ENCODE results near the gene KLF15. TPM values are rescaled to one million over a fixed set of nuclear protein-coding genes. Genes with fewer than 3 reads are reported as not detected.

KLF15 gene
- total RNA-seq, 1 experiment from 2014 or later = 3.3 TPM

- ChIA-PET RAD21 (ENCODE audit: low non-redundant PET in 1 of 2, low total read pairs in 2 of 2, uncharacterized antibody in 2 of 2, unreplicated experiment in 2 of 2) (no interaction called here), CTCF (no interaction called here), POLR2A (no interaction called here)
- no TSS peak for BruUV-seq (replicated peaks)
- Histone ChIP-seq H3K9ac (ENCODE audit: low read length) (no peak overlapping the region), H3K79me2 (ENCODE audit: insufficient read depth, low read length) (no peaks in the 10 kb centered on the region), H2AFZ (ENCODE audit: low read depth, low read length, poor library complexity, severe bottlenecking) (no peak overlapping the region), H3K36me3 (ENCODE audit: control insufficient read depth in 1 of 2, insufficient read depth in 2 of 2, low read length in 2 of 2) (no peaks in the 10 kb centered on the region), H3K4me3 (replicated peaks in 1 of 2; ENCODE audit: low read depth in 1 of 2, low read length in 2 of 2) (no peak overlapping the region), H3K4me2 (ENCODE audit: low read length) (no peak overlapping the region), H3K27ac (ENCODE audit: low read depth, low read length) (no peak overlapping the region), H3K9me2 (ENCODE audit: insufficient read depth) (no peaks in the 10 kb centered on the region), H3K27me3 (ENCODE audit: insufficient read depth, low read length) (no peaks in the 10 kb centered on the region), H3K9me3 (ENCODE audit: control insufficient read depth in 1 of 2, insufficient read depth in 1 of 2, low read depth in 1 of 2, low read length in 2 of 2) (no peaks in the 10 kb centered on the region), H3K4me1 (ENCODE audit: control insufficient read depth in 1 of 2, insufficient read depth in 2 of 2, low read length in 2 of 2) (no peaks in the 10 kb centered on the region), H4K20me1 (ENCODE audit: insufficient read depth) (no peaks in the 10 kb centered on the region)
- no peak for ATAC-seq
- DNase-seq (ENCODE audit: low read depth, low spot score) = no peak
- intact Hi-C loops (cut with micrococcal nuclease) = no loop called here
- no peak for TF ChIP-seq FOSL1 (IDR thresholded peaks at IDR 0.05; ENCODE audit: low read depth)
Observed at GRCh38 chr3:126294211-126294808, 62.9 kb downstream of the KLF15 start.

GRCh38 chr3:126293370-126294082 lies 63.7 kb downstream of the KLF15 start:
- no peak for ATAC-seq
- CTCF ChIA-PET = no interaction called here
- intact Hi-C loops (cut with micrococcal nuclease) = no loop called here

More at GRCh38 chr3:126293370-126294082, 63.7 kb downstream of the KLF15 start:
- Histone ChIP-seq H3K4me1 (ENCODE audit: control insufficient read depth in 1 of 2, insufficient read depth in 2 of 2, low read length in 2 of 2) (no peaks in the 10 kb centered on the region), H3K79me2 (ENCODE audit: insufficient read depth, low read length) (no peaks in the 10 kb centered on the region), H3K27me3 (ENCODE audit: insufficient read depth, low read length) (no peaks in the 10 kb centered on the region), H4K20me1 (ENCODE audit: insufficient read depth) (no peaks in the 10 kb centered on the region), H3K9me3 (ENCODE audit: control insufficient read depth in 1 of 2, insufficient read depth in 1 of 2, low read depth in 1 of 2, low read length in 2 of 2) (no peaks in the 10 kb centered on the region), H3K9me2 (ENCODE audit: insufficient read depth) (no peaks in the 10 kb centered on the region), H3K9ac (ENCODE audit: low read length) (no peak overlapping the region), H3K4me3 (replicated peaks in 1 of 2; ENCODE audit: low read depth in 1 of 2, low read length in 2 of 2) (no peak overlapping the region), H3K27ac (ENCODE audit: low read depth, low read length) (no peak overlapping the region), H2AFZ (ENCODE audit: low read depth, low read length, poor library complexity, severe bottlenecking) (no peak overlapping the region), H3K4me2 (ENCODE audit: low read length) (no peak overlapping the region), H3K36me3 (ENCODE audit: control insufficient read depth in 1 of 2, insufficient read depth in 2 of 2, low read length in 2 of 2) (no peaks in the 10 kb centered on the region)
- no peak for DNase-seq (ENCODE audit: low read depth, low spot score)
- no TSS peak for BruUV-seq (replicated peaks)
- TF ChIP-seq EGR1 (IDR thresholded peaks at IDR 0.05; ENCODE audit: low read depth) = no peak
- TF ChIP-seq POLR2AphosphoS5 (IDR thresholded peaks at IDR 0.05; ENCODE audit: low read depth, low read length) = no peak
- no peak for TF ChIP-seq ZNF274 (IDR thresholded peaks at IDR 0.05; ENCODE audit: low read depth, low read length)
- TF ChIP-seq EZH2phosphoT487 (IDR thresholded peaks at IDR 0.05; ENCODE audit: borderline replicate concordance) = no peak
- no peak for TF ChIP-seq POLR2A (IDR thresholded peaks at IDR 0.05; ENCODE audit: borderline replicate concordance, extremely low read depth, insufficient read depth, insufficient read length)
- no peak for TF ChIP-seq YY1 (IDR thresholded peaks at IDR 0.05; ENCODE audit: extremely low read depth, insufficient replicate concordance, low read depth, low read length)
- RAD21 ChIA-PET (ENCODE audit: low non-redundant PET in 1 of 2, low total read pairs in 2 of 2, uncharacterized antibody in 2 of 2, unreplicated experiment in 2 of 2) = no interaction called here
- POLR2A ChIA-PET = no interaction called here

Other genes with a start within 250 kb of the KLF15 start
- 0.81 TPM for gene ALDH1L1, start 176.8 kb downstream of the KLF15 start, total RNA-seq (2021; ENCODE audit: unreplicated experiment)
- not detected for gene CFAP100, start 37.5 kb upstream of the KLF15 start, total RNA-seq (2021; ENCODE audit: unreplicated experiment)
- gene ZXDC, start 118.5 kb upstream of the KLF15 start, total RNA-seq (2021; ENCODE audit: unreplicated experiment) = 29.9 TPM
- not detected for gene UROC1, start 160.4 kb upstream of the KLF15 start, total RNA-seq (2021; ENCODE audit: unreplicated experiment)
- gene CHST13, start 166.7 kb upstream of the KLF15 start, total RNA-seq (2021; ENCODE audit: unreplicated experiment) = 0.91 TPM
- not detected for gene C3orf22, start 201.5 kb upstream of the KLF15 start, total RNA-seq (2021; ENCODE audit: unreplicated experiment)

All from HCT116 (cell line).